ENCODE measurements around the gene AGMO.

DNA sequence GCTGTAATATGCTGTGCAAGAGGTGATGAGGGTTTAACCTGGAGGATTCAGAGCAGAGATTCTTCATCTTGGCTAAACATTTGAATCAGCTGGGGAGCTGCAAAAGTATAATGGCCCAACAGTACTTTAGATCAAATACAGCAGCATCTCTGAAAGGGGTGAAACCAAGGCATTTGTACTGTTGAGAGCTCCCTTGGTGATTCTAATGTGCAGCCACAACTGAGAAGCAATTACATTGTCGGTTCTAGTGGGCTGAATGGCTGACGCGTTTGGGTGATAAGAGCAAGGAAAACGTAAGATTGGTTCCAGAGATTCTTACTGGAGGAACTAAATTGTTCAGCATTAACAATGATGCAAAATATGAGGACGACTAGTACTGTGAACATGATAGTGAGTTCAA lies 269.7 kb downstream of the AGMO start:
- TF ChIP-seq CTCF (IDR thresholded peaks at IDR 0.05) (no peak), NR3C1 (CRISPR knock-in tag; conservative IDR thresholded peaks at IDR 0.05; ENCODE audit: low read depth) (no peak), USF1 (CRISPR knock-in tag; IDR thresholded peaks at IDR 0.05) (no peak), NFYB (CRISPR knock-in tag; conservative IDR thresholded peaks at IDR 0.05; ENCODE audit: low read depth) (no peak), FOXJ3 (CRISPR knock-in tag; IDR thresholded peaks at IDR 0.05; ENCODE audit: borderline replicate concordance) (no peak), PRDM15 (CRISPR knock-in tag; IDR thresholded peaks at IDR 0.05) (no peak), E2F4 (CRISPR knock-in tag; IDR thresholded peaks at IDR 0.05; ENCODE audit: borderline replicate concordance, low read depth) (no peak), ETV6 (CRISPR knock-in tag; IDR thresholded peaks at IDR 0.05) (no peak), ZNF317 (CRISPR knock-in tag; IDR thresholded peaks at IDR 0.05; ENCODE audit: borderline replicate concordance, low read depth) (no peak), E2F1 (CRISPR knock-in tag; IDR thresholded peaks at IDR 0.05) (no peak), USF2 (CRISPR knock-in tag; IDR thresholded peaks at IDR 0.05) (no peak), ZNF425 (CRISPR knock-in tag; conservative IDR thresholded peaks at IDR 0.05) (no peak), FOXP1 (CRISPR knock-in tag; IDR thresholded peaks at IDR 0.05; ENCODE audit: borderline replicate concordance) (no peak)
- TF ChIP-seq, protein P1, sequence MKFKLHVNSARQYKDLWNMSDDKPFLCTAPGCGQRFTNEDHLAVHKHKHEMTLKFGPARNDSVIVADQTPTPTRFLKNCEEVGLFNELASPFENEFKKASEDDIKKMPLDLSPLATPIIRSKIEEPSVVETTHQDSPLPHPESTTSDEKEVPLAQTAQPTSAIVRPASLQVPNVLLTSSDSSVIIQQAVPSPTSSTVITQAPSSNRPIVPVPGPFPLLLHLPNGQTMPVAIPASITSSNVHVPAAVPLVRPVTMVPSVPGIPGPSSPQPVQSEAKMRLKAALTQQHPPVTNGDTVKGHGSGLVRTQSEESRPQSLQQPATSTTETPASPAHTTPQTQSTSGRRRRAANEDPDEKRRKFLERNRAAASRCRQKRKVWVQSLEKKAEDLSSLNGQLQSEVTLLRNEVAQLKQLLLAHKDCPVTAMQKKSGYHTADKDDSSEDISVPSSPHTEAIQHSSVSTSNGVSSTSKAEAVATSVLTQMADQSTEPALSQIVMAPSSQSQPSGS (CRISPR knock-in tag; IDR thresholded peaks at IDR 0.05; ENCODE audit: borderline replicate concordance, low read depth) = no peak
